ENCODE measurements around the gene FHAD1.
"Not testable (repeated sequence)": the region's sequence is repeated elsewhere in the genome, so short reads cannot be mapped to it uniquely, and the experiment has no call there.

FHAD1 gene

GRCh38 chr1:15276691-15277446 is 29.8 kb downstream of the FHAD1 start:
- no peak for DNase-seq (ENCODE audit: low spot score)

GRCh38 chr1:15277447-15277838 is 30.4 kb downstream of the FHAD1 start:
- no peak for DNase-seq (ENCODE audit: low spot score)

GRCh38 chr1:15277933-15278332 is 30.9 kb downstream of the FHAD1 start:
- no peak for DNase-seq (ENCODE audit: low spot score)

DNA sequence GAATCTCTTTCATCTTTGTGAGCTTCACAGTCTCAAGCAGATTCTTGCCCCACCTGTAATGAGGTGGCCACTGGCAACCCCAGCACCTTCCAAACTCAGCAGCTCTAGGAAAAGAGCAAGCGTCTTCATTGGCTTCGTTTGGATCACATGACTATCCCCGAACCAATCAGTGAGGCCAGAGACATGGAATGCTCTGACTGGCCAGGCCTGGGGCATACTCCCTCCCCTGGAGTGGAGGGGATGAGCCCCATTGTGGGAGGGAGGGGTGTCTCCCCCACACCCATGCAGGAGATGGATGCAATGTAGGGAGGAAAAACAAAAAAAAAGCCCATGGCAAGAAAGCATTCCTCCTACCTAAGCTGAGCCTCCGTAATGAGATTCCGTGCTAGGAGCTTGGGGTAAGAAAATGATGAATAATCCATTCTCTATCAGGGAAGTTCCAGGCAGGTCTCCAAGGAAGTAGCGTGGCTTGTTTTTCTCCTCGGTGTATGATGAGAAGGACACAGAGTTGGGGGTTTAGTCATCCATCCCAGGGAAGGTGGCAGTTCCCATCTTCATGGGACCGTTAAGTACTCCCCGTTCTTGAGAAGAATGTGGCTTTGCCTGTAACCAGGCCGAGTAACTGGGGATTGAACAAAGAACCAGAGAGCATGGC is 32.7 kb downstream of the FHAD1 start:
- DNase-seq (ENCODE audit: low spot score): no peak

GRCh38 chr1:15280416-15280815 is 33.4 kb downstream of the FHAD1 start:
- no peak for DNase-seq (ENCODE audit: low spot score)

DNA sequence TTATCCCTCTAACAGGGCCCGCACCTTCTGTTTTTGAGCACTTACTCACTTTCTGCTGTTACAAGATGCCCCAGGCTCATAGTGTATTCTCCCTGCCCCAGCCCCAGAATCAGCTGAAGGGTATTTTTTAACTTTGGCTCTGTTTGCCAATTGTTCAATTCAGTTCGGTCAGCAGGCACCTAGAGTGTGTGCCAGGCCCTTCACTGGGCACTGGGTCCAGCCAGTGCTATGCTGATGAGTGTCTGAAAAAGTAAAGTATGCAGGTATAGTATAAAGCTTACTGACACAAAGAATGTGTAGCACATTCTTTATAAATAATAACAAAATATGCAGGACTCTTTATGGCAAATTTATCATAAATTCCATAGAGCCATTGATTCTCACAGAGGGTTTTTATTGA is 35.0 kb downstream of the FHAD1 start:
- no peak for DNase-seq (ENCODE audit: low spot score)

- DNase-seq (ENCODE audit: low spot score): no peak
Measured at GRCh38 chr1:15282810-15283474, 35.9 kb downstream of the FHAD1 start.

DNA sequence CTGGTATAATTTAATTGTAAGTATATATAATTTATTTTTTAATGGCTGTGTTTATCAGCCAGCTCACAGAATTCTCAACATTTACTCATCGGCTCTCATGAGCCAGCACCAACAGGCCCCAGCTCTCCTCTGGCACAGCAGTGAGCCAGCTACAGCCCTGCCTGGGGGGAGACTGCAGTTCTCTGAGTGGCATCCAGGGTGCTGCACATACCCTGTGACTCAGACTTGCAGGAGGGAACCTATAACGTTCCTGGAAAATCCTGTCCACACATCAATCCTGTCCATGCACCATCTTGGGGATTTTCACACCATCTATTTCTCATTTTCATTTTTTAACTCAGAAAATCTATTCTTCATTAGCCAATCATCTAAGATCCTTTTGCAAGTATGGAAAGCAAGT is 36.5 kb downstream of the FHAD1 start:
- no peak for DNase-seq (ENCODE audit: low spot score)

- DNase-seq (ENCODE audit: low spot score): no peak
Measured at GRCh38 chr1:15286452-15286851, 39.4 kb downstream of the FHAD1 start.

GRCh38 chr1:15287035-15287979 is 40.3 kb downstream of the FHAD1 start:
- no peak for DNase-seq (ENCODE audit: low spot score)

DNA sequence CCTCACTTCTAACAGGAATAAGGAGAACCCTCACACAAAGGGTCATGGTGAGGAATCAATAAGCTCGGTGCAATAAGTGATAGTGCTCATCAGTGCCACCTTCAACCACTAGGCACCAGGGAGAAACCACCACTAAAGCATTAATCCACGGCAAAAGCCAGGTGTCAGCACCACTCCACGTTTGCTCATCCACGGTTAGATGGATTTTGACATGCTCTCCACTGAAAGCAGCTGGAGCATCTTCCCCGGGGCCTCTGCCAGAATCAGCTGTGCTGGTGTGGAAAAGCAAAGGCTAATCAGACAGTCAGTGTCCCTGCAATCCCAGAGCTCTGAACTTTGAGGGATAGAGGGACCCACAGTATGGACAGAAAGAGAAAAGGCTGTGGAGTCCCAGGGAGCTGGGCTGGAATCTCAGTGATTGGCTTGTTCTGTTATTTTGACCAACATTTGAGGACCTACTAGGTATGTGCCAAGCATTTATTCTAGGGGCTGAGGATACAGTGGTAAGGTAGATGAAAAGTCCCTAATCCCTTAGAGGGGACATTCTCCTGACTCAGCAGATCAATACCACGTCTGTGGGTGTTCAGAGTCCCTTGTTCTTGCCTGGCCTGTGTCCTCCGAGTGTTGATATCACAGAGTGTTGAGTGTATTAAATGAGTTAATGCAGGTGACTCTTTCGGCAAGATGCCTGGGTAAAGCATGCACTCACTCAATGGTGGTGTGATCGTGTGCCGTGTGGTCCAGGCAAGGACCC is 41.3 kb downstream of the FHAD1 start:
- DNase-seq (ENCODE audit: low spot score): no peak

DNA sequence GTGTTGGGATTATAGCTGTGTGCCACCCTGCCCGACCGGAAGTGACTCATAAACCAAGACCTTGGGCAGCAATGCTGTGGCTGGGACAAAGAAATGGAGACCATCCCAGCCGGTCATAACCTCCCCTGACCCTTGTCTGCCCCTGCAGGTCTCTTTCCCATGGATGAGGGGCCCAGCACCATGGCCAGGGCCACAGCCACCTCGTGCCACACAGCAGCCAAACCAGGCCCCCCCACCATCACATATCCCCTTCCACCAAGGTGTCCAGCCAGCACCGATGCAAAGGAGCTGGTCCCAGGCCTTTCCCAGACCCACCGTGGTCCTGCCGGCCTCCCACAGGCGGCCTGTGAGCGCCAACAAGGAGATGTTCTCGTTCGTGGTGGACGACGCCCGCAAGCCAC is 42.2 kb downstream of the FHAD1 start:
- no peak for DNase-seq (ENCODE audit: low spot score)

DNA sequence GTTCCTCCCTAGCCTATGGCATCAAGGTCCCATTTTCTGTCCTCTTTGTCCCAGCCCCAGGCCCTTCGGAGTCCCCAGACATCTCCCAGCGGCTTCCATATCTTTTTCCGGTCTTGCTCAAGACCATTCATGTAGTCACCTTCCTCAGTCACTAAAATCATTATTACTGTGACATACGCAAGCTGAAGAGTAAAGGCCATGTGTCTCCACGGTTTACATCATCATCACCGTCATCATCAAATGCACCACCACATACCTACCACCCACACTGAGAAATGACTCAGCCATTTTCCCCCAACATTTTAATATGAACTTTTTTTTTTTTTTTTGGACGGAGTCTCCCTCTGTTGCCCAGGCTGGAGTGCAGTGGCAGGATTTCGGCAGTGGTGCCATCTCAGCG is 43.4 kb downstream of the FHAD1 start:
- no peak for DNase-seq (ENCODE audit: low spot score)

DNA sequence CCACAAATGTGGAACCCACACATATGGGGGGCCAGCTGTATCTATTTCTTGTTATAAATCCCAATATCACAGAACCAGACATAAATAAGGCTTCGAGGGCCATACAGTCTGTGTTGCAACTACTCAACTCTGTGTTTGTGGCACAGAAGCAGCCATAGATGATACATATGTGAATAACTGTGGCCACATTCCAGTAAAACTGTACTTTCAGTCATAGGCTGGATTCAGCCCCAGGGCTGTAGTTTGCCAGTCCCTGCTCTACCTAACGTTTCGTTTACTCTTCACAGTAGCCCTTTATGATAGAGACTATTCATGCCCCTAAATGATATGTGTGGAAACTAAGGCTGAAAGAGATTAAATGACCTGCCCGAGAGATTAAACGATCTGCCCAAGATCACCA is 48.7 kb downstream of the FHAD1 start:
- no peak for DNase-seq (ENCODE audit: low spot score)

GRCh38 chr1:15296585-15297321 is 49.7 kb downstream of the FHAD1 start:
- no peak for DNase-seq (ENCODE audit: low spot score)

GRCh38 chr1:15297975-15298374 is 51.0 kb downstream of the FHAD1 start:
- DNase-seq (ENCODE audit: low spot score): not testable (repeated sequence)

- DNase-seq (ENCODE audit: low spot score): no peak
Measured at GRCh38 chr1:15299179-15299578, 52.2 kb downstream of the FHAD1 start.

- no peak for DNase-seq (ENCODE audit: low spot score)
Measured at GRCh38 chr1:15299806-15300205, 52.8 kb downstream of the FHAD1 start.

DNA sequence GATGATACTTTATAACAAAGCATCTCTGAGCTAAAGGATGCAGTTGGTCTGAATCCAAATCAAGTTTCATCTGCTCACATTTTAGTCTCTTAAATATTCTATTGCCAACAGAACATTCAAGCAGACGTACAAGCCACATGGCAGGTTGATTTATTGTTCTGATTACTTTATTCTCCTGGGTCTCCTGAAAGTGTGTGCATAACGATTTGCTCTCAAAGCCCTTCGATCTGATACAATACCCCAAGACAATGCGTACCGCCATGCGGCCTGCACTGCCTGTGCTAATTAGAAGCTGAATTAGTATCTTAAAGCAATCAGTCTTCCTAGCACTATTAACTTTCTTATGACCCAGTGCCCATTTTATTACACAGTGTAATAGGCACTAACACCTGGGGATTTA is 56.9 kb downstream of the FHAD1 start:
- DNase-seq (ENCODE audit: low spot score): no peak

- no peak for DNase-seq (ENCODE audit: low spot score)
Measured at GRCh38 chr1:15304708-15305467, 57.9 kb downstream of the FHAD1 start.
